K562 (cell line): Measurements from ENCODE around the gene PLAC1.

Experiments
- CTCF ChIP-seq, 3 experiments: IDR thresholded peaks in 2 of 3; conservative IDR thresholded peaks in 1 of 3; 2 replicates each; pipeline ENCODE4 v1.5.1; 2011 to 2012; ENCODE audit warnings: low read length in 3 of 3, mild to moderate bottlenecking in 3 of 3, control low read depth in 2 of 3, improper control_type of control experiment in 1 of 3, inconsistent platforms in 1 of 3, low read depth in 1 of 3, mixed read lengths in 1 of 3, moderate library complexity in 1 of 3; ENCODE audit not compliant: insufficient read depth in 2 of 3
- E2F8 ChIP-seq: fragments of 450-650 bp; IDR thresholded peaks from 2 replicates; pipeline ENCODE4 v1.7.1; 2018; ENCODE audit warnings: mild to moderate bottlenecking, low read depth; ENCODE audit not compliant: partially characterized antibody
- ELK1 ChIP-seq: sonication (generic); formaldehyde crosslinking; IDR thresholded peaks from 2 replicates; pipeline ENCODE4 v1.8.1; 2022; ENCODE audit warnings: missing genetic modification reagents
- U2AF2 ChIP-seq: fragments of 200-400 bp; formaldehyde crosslinking; optimal IDR thresholded peaks from 2 replicates; pipeline ENCODE3; 2017; ENCODE audit warnings: low read depth, mild to moderate bottlenecking, low read length
- ZBTB12 ChIP-seq: fragments of 250-450 bp; sonication (Bioruptor Pico); IDR thresholded peaks from 2 replicates; pipeline ENCODE4 v1.4.0; 2020
- ZBTB26 ChIP-seq: fragments of 450-650 bp; formaldehyde crosslinking; IDR thresholded peaks from 2 replicates; pipeline ENCODE4 v1.4.0; 2022; ENCODE audit warnings: missing genetic modification characterization
- ZNF431 ChIP-seq: sonication (generic); formaldehyde crosslinking; IDR thresholded peaks from 2 replicates; pipeline ENCODE4 v1.8.0; 2022; ENCODE audit warnings: mild to moderate bottlenecking, missing genetic modification reagents

GRCh38 chrX:134640914-134641313 is 17.4 kb downstream of the PLAC1 start:
- no peak for TF ChIP-seq CTCF (IDR thresholded peaks at IDR 0.05 in 2 of 3, conservative IDR thresholded peaks at IDR 0.05 in 1 of 3; ENCODE audit: insufficient read depth in 2 of 3, low read depth in 1 of 3, low read length in 3 of 3)
- no peak for TF ChIP-seq E2F8
- no peak for TF ChIP-seq ZBTB12 (CRISPR knock-in tag)
- no peak for TF ChIP-seq ELK1
- no peak for TF ChIP-seq ZNF431 (CRISPR knock-in tag)
- no peak for TF ChIP-seq U2AF2
- TF ChIP-seq ZBTB26 (CRISPR knock-in tag): no peak
